ENCODE measurements around the gene PSTPIP2.

DNA sequence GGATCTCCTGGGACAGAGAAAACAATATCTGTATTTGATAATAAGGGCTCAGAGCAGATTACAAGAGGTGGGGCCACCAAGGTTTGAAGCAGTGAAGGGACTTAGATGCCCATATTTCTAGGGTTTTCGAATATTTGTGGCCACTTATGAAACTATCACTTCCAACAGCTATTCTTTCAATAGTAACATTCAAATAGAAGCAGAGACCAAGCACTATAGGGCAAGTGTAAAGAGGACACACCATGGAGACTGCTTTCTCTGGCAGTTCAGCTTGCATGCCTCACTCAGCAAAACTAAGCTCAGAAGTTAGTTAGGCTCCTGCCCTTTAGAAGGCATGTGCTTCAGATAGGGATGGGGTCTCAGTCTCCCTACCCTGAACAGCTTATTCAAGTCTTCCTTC lies 10.3 kb downstream of the PSTPIP2 start:
- TF ChIP-seq, protein P1, sequence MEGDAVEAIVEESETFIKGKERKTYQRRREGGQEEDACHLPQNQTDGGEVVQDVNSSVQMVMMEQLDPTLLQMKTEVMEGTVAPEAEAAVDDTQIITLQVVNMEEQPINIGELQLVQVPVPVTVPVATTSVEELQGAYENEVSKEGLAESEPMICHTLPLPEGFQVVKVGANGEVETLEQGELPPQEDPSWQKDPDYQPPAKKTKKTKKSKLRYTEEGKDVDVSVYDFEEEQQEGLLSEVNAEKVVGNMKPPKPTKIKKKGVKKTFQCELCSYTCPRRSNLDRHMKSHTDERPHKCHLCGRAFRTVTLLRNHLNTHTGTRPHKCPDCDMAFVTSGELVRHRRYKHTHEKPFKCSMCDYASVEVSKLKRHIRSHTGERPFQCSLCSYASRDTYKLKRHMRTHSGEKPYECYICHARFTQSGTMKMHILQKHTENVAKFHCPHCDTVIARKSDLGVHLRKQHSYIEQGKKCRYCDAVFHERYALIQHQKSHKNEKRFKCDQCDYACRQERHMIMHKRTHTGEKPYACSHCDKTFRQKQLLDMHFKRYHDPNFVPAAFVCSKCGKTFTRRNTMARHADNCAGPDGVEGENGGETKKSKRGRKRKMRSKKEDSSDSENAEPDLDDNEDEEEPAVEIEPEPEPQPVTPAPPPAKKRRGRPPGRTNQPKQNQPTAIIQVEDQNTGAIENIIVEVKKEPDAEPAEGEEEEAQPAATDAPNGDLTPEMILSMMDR (IDR thresholded peaks at IDR 0.05; ENCODE audit: low read depth, low read length, poor library complexity, severe bottlenecking) = no peak
- no peak for TF ChIP-seq EZH2phosphoT487 (IDR thresholded peaks at IDR 0.05; ENCODE audit: borderline replicate concordance, low read length)
